SH-SY5Y (cell line): ENCODE measurements around the gene ASB2.

Experiments used
- GATA2 ChIP-seq: IDR thresholded peaks from 2 replicates; pipeline ENCODE4 v1.6.1; 2011; ENCODE audit warnings: mild to moderate bottlenecking, low read depth, low read length
- GATA3 ChIP-seq: IDR thresholded peaks from 2 replicates; pipeline ENCODE4 v1.6.1; 2011; ENCODE audit warnings: low read depth, mild to moderate bottlenecking, low read length, moderate library complexity

Gene ASB2

GRCh38 chr14:93915800-93916199 is 60.6 kb downstream of the ASB2 start:
- no peak for TF ChIP-seq GATA2
- no peak for TF ChIP-seq GATA3

GRCh38 chr14:93915070-93915705 is 61.2 kb downstream of the ASB2 start:
- TF ChIP-seq GATA2 (no peak), GATA3 (no peak)

- TF ChIP-seq GATA2 = no peak
- no peak for TF ChIP-seq GATA3
Observed at GRCh38 chr14:93914278-93914677, 62.1 kb downstream of the ASB2 start.

- TF ChIP-seq GATA3 (no peak), GATA2 (no peak)
Observed at GRCh38 chr14:93912782-93913181, 63.6 kb downstream of the ASB2 start.

- TF ChIP-seq GATA3 (no peak), GATA2 (no peak)
Observed at GRCh38 chr14:93911975-93912615, 64.3 kb downstream of the ASB2 start.

- TF ChIP-seq GATA3 (no peak), GATA2 (no peak)
Observed at GRCh38 chr14:93909429-93910128, 66.8 kb downstream of the ASB2 start.

GRCh38 chr14:93906341-93907329 is 69.7 kb downstream of the ASB2 start:
- TF ChIP-seq GATA3 = no peak
- no peak for TF ChIP-seq GATA2

- TF ChIP-seq GATA3 (no peak), GATA2 (no peak)
Observed at GRCh38 chr14:93905623-93906022, 70.7 kb downstream of the ASB2 start.

- TF ChIP-seq GATA3 (no peak), GATA2 (no peak)
Observed at GRCh38 chr14:93903342-93904184, 72.8 kb downstream of the ASB2 start.

- TF ChIP-seq GATA2 = no peak
- TF ChIP-seq GATA3 = no peak
Observed at GRCh38 chr14:93902619-93903307, 73.6 kb downstream of the ASB2 start.

GRCh38 chr14:93901813-93902212 is 74.6 kb downstream of the ASB2 start:
- TF ChIP-seq GATA3 (no peak), GATA2 (no peak)

- TF ChIP-seq GATA3 (no peak), GATA2 (no peak)
Observed at GRCh38 chr14:93898731-93899130, 77.6 kb downstream of the ASB2 start.
